SKM-1 (cell line): ENCODE results near the gene TMEM179.
"Not testable (repeated sequence)": the region's sequence is repeated elsewhere in the genome, so short reads cannot be mapped to it uniquely, and the experiment has no call there.

Source experiments
- DNase-seq: peaks from one replicate; lab custom pipeline; 2025; ENCODE audit not compliant: unreplicated experiment; lab: John Stamatoyannopoulos, UW

Gene TMEM179

GRCh38 chr14:104638190-104638589, 33.6 kb upstream of the TMEM179 start:
- no peak for DNase-seq

- no peak for DNase-seq
Measured at GRCh38 chr14:104637546-104638003, 33.0 kb upstream of the TMEM179 start.

- DNase-seq, result not testable (repeated sequence)
Measured at GRCh38 chr14:104636846-104637545, 32.4 kb upstream of the TMEM179 start.

GRCh38 chr14:104636131-104636530, 31.6 kb upstream of the TMEM179 start:
- DNase-seq, result no peak

GRCh38 chr14:104635717-104636116, 31.1 kb upstream of the TMEM179 start:
- DNase-seq, result no peak

GRCh38 chr14:104634886-104635570, 30.5 kb upstream of the TMEM179 start:
- no peak for DNase-seq

GRCh38 chr14:104634138-104634760, 29.7 kb upstream of the TMEM179 start:
- no peak for DNase-seq

GRCh38 chr14:104633276-104634137, 28.9 kb upstream of the TMEM179 start:
- DNase-seq, result no peak

- no peak for DNase-seq
Measured at GRCh38 chr14:104632781-104633180, 28.2 kb upstream of the TMEM179 start.

DNA sequence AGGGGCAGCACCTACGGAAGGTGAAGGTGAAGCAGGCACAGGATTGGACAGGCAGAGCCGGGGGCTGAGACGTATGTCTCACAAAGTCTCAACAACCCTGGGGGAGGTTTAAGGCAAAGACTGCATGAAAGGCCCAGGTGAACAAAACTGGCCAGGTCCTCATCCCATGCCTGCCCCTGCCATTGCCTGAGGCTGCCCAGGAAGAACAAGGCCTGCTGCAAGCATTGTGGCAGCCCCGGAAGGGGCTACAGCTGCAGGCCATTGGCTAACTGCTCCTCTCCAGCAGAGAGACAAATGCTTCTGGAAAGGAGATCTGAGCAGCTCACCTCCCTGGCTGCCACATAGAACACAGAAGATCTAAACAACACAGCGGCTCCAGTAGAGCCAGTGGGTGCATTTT, 20.4 kb upstream of the TMEM179 start:
- no peak for DNase-seq

DNA sequence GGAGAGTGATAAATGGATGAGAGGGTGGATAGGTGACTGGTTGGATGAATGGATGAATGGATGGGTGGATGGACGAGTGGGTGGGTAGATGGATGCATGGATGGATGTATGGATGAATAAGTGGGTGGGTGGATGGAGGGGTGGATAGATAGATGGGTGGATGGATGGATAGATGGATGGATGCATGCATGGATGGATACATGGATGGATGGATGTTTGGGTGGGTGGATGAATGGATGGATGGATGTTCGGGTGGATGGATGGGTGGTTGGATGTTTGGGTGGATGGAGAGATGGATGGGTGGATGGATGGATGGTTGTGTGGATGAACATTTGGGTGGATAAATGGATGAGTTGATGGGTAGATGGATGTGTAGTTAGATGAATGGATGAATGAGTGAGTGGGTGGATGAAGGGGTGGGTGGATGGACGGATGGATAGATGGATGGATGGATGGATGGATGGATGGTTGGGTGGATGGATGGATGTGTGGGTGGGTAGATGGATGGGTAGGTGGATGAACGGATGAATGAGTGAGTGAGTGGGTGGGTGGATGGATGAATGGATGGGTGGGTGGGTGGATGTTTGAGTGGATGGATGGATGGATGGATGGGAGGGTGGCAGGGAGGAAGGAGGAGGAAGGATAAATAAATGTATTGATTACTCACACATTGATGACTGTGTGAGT, 9.7 kb upstream of the TMEM179 start:
- DNase-seq, result no peak

DNA sequence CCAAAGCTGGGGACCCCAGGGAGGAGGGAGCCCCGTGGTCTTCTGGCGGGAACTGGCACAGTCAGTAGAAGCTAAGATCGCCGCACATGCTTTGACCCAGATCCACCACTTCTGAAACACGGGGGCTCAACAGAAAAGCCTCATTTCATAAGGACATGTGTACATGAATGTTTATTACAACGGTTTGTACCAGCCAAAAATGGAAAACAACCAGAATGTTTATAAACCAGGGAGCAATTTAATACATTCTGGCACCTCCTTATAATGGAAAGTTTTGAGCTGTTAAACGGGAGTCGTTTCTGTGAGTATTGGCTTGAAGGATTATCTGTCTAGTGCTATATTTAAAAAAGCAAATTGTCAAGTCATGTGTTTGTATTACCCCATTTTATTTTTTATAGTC, 7.3 kb upstream of the TMEM179 start:
- no peak for DNase-seq

GRCh38 chr14:104610749-104611310, 6.3 kb upstream of the TMEM179 start:
- DNase-seq, result no peak

GRCh38 chr14:104609666-104610065, 5.1 kb upstream of the TMEM179 start:
- no peak for DNase-seq

DNA sequence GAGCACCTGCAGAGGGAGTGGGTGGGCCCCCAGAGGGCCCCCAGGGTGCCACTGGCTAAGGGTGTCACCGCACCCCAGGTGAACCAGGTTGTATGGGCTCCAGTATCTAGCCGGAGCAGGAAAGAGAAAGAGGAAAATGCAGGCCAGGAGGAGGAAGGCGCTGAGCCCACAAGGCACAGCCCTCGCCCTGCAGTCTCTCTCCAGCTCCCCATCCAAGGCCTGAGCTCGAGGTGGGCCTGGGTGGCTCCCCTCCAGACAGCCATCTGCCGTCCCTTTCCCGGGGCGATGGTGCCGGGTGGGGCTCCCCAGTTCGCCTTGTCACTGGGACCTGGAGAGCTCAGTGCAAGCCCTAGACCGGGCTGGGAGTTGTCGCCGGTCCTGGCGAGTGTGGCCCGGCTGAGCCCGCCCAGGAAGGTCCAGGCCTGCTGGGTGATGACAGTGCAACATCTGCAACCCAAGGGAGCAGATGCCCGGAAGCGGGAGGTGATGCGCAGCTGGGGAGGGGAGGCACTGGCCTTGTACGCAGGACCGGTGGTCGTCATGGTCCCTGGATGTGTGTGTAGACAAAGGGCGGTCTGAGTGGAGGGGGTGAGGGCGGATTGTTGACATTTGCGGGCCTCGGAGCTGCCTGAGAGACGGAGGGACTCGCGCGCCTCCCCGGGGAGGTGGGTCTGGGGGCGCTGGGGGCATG, 716 bp downstream of the TMEM179 start:
- DNase-seq, result no peak

GRCh38 chr14:104602933-104603325, 1.6 kb downstream of the TMEM179 start:
- no peak for DNase-seq

- no peak for DNase-seq
Measured at GRCh38 chr14:104602315-104602932, 2.1 kb downstream of the TMEM179 start.

- DNase-seq, result no peak
Measured at GRCh38 chr14:104601786-104602185, 2.8 kb downstream of the TMEM179 start.

DNA sequence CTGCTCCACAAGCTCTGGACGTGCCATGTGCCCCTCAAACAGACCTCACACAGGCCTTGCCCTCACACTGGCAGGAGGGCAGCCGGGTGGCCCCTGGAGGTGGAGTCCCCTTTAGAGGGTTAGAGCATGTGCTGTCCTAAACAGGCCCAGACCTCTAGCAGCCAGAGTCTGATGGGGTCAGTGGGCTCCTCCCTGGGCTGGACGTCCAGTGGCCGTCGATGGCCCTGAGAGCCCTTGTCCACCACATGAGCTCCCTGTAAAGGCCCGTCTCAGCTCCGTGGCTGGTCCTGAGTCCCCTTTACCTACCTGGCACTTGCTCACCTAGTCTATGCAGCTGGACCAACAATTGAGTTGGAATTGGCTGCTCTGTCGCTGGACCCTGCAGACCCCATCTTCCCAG, 3.8 kb downstream of the TMEM179 start:
- DNase-seq, result no peak
